Activated CD8-positive, alpha-beta memory T cell treated with anti-CD3 and anti-CD28 coated beads for 24 hours (primary cell): ENCODE results near the gene RHOA.
"Not testable (repeated sequence)": the region's sequence is repeated elsewhere in the genome, so short reads cannot be mapped to it uniquely, and the experiment has no call there.

ENCODE experiments used
- DNase-seq: peaks from one replicate; pipeline ENCODE4 v3.0.0-alpha.2; 2020

Gene RHOA

GRCh38 chr3:49410846-49411534, 786 bp downstream of the RHOA start:
- DNase-seq, result no peak

- no peak for DNase-seq
Observed at GRCh38 chr3:49410066-49410845, 1.5 kb downstream of the RHOA start.

GRCh38 chr3:49406571-49407565, 4.9 kb downstream of the RHOA start:
- DNase-seq, result no peak

- not testable (repeated sequence) for DNase-seq
Observed at GRCh38 chr3:49405570-49405969, 6.2 kb downstream of the RHOA start.

GRCh38 chr3:49403891-49404290, 7.9 kb downstream of the RHOA start:
- DNase-seq, result no peak

GRCh38 chr3:49401766-49402165, 10.0 kb downstream of the RHOA start:
- no peak for DNase-seq

GRCh38 chr3:49399461-49399860, 12.3 kb downstream of the RHOA start:
- DNase-seq, result no peak

- DNase-seq, result no peak
Observed at GRCh38 chr3:49397470-49397869, 14.3 kb downstream of the RHOA start.

GRCh38 chr3:49391310-49391709, 20.5 kb downstream of the RHOA start:
- not testable (repeated sequence) for DNase-seq

- DNase-seq, result no peak
Observed at GRCh38 chr3:49389297-49389696, 22.5 kb downstream of the RHOA start.

- no peak for DNase-seq
Observed at GRCh38 chr3:49388289-49388820, 23.4 kb downstream of the RHOA start.

- no peak for DNase-seq
Observed at GRCh38 chr3:49387721-49388120, 24.1 kb downstream of the RHOA start.

GRCh38 chr3:49386056-49386756, 25.6 kb downstream of the RHOA start:
- DNase-seq, result no peak

GRCh38 chr3:49385617-49386016, 26.2 kb downstream of the RHOA start:
- DNase-seq, result no peak

- no peak for DNase-seq
Observed at GRCh38 chr3:49383387-49383786, 28.4 kb downstream of the RHOA start.

- DNase-seq, result no peak
Observed at GRCh38 chr3:49378249-49378895, 33.4 kb downstream of the RHOA start.

GRCh38 chr3:49377483-49377882, 34.3 kb downstream of the RHOA start:
- peak; percentile 61 for DNase-seq

GRCh38 chr3:49371946-49372345, 39.8 kb downstream of the RHOA start:
- DNase-seq, result no peak

GRCh38 chr3:49370585-49371290, 41.0 kb downstream of the RHOA start:
- no peak for DNase-seq

GRCh38 chr3:49362561-49362960, 49.2 kb downstream of the RHOA start:
- DNase-seq, result no peak

- DNase-seq, result no peak
Observed at GRCh38 chr3:49359623-49360022, 52.2 kb downstream of the RHOA start.
